Measurements from ENCODE around the gene COPB2.

COPB2 gene

GRCh38 chr3:139327861-139328260, 61.6 kb downstream of the COPB2 start:
- no peak for DNase-seq (ENCODE audit: low read depth)

- DNase-seq (ENCODE audit: low read depth): no peak
Measured at GRCh38 chr3:139327231-139327630, 62.2 kb downstream of the COPB2 start.

DNA sequence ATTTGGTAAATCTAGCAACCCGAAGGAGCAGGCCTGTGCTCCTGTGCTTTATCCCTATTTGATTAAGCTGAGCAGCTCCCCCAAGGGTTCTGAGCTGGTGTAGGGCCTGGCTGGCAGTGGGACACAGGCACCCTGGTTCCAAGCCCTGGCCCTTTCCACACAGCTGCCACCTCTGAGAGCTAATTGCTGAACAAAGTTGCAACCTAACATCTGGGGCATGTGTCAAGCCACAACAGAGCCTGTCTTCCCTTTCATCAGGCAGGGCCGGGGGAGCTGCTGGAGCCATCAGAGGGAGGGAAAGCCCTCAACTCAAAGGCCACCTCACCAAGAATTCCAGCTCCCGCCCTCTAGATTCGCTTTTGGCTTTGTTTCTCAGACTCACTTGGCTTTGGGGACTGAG, 62.7 kb downstream of the COPB2 start:
- DNase-seq (ENCODE audit: low read depth): no peak

DNA sequence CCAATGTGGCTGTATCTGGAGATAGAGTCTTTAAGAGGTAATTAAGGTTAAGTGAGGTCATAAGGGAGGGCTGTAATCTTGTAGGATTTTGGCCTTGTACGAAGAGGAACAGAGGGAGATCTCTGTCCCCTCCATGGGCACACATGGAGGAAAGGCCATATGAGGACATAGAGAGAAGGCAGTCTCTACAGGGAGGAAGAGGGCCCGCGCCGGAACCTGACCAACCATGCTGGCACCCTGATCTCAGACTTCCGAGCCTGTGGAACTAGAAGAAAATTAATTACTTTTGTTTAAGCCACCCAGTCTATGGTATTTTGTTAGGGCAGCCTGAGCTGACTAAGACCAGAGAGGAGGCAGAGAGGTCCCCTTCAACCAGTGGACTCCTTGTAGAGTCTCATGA, 63.3 kb downstream of the COPB2 start:
- DNase-seq (ENCODE audit: low read depth): no peak

DNA sequence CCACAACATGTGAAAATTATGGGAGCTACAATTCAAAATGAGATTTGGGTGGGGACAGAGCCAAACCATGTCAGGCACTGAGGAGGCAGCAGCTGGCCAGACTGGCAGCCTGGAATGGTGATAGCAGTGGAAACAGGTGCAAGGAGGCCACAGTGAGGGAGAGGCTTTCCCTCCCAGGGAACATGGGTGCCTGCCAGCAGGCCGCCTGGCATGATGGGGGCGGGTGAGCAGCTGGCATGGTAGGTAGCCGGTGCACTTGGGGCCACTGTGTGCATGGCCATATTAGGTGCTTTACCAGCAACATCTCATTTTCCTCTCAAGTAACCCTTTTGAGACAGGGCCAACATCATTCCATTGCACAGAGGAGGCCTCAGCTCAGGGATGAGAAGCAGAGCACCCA, 63.9 kb downstream of the COPB2 start:
- no peak for DNase-seq (ENCODE audit: low read depth)

DNA sequence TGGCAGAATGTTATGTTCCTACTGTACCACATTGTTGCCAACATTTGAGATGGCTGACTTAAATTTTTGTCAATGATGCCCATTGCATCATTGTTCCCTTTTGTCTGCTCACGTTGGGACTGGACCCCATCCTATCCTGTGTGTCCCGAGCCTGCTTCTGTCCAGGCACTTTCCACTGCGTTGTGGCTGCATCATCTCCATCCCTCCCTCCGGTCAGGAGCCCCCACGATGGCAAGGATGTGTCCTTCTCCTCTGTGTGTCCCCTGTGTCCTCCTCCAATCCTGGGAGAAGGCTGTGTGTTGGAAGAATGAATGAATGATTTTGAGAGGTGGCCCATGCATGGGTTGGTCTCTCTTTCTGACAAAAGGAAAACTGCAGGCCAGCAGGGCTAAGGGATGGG, 65.0 kb downstream of the COPB2 start:
- DNase-seq (ENCODE audit: low read depth): no peak

- no peak for DNase-seq (ENCODE audit: low read depth)
Measured at GRCh38 chr3:139323146-139323545, 66.3 kb downstream of the COPB2 start.

DNA sequence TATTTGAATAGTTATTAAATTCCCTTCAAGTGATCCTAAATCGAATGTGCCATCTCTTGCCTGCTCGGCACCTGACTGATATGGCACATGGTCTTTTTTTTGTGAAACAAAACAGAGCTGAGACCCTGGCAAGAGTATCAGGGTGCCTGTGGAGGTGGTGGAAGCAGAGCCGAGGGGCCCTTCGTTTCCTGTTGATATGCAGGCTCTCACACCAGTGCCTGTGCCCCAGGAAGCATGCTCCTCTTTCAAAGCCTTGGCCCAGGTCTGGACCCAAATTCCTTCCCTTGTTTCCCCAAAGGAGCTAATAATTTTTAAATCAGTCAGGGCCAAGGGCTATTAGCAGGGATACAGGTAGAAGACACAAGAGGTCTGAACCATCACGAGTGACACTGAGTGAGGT, 67.1 kb downstream of the COPB2 start:
- no peak for DNase-seq (ENCODE audit: low read depth)

GRCh38 chr3:139320551-139321309, 68.7 kb downstream of the COPB2 start:
- no peak for DNase-seq (ENCODE audit: low read depth)

GRCh38 chr3:139319428-139320402, 69.7 kb downstream of the COPB2 start:
- DNase-seq (ENCODE audit: low read depth): no peak

DNA sequence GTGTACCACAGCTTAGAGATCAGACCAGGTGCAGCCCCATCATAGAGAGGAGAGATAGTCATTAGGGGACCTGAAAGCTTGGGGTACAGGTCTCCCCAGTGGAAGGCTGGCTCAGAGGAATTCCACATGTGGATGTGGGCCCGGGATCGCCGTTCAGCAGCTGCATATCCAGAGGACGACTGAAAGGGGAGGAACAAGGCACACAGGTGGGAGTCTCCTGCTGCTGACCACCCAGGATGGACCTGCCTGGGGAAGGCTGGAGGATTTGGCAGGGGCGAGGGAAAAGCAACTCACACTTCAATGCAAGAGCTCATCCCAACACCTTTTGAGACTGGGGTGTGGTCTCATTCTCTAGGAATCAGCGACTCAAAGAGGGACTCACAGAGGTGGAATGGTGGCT, 70.6 kb downstream of the COPB2 start:
- no peak for DNase-seq (ENCODE audit: low read depth)

GRCh38 chr3:139318431-139318816, 71.0 kb downstream of the COPB2 start:
- DNase-seq (ENCODE audit: low read depth): no peak

GRCh38 chr3:139317660-139318430, 71.6 kb downstream of the COPB2 start:
- no peak for DNase-seq (ENCODE audit: low read depth)

DNA sequence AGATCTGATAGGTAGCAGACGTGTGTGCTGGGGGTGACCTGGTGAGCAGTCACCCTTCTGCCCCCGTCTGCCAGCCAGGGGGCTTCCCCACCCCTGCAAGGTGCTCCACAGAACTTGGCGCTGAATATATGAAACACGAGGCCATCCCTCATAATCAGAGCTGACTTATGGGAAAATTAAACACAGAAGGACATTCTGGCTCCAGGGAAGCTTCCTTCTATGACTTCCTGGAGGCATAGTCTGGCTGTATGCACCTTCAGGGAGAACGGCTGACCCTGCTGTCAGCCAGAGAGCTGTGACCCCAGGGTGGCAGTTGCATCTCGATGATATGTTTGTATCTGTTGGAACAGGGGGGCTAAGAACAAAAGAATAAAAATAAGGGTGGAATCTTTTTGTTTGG, 72.2 kb downstream of the COPB2 start:
- DNase-seq (ENCODE audit: low read depth): no peak

DNA sequence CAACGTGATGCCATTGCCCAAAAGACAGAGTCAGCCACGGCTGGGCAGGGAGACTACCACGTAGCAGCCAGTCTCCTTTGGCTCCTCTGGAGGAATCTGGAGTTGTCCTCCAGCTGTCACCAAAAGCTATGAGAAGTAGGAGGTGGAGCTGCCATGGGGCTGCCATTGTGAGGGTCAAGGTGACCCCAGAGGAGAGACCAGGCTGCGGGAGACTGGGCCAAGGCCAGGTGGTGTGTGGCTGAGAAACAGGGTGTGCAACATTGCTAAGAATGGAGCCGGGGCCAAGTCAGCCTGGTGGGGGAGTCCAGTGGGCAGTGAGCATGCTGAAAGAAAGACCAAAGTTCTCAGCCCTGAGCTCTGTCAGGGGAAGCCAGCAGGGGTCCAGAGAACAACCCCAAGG, 75.5 kb downstream of the COPB2 start:
- no peak for DNase-seq (ENCODE audit: low read depth)

DNA sequence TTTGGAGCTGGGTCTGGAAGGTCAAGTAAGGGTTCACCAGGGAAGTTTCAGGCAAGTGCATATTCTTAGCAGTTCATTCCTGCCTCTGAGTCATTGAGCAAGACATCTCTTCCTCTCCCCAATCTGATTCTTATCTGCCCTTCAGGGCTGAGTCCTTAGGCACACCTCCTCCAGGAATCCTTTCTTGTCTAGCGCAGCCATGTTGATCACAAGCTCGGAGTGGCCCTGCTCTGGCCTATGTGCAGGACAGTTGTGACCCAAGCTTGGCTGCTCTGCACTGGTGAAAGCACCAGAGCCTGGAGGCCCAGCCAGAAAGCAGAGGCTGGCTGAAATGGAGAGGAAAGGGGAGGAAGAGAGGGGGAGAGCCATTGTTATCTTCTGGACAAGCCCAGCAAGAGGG, 76.5 kb downstream of the COPB2 start:
- no peak for DNase-seq (ENCODE audit: low read depth)

DNA sequence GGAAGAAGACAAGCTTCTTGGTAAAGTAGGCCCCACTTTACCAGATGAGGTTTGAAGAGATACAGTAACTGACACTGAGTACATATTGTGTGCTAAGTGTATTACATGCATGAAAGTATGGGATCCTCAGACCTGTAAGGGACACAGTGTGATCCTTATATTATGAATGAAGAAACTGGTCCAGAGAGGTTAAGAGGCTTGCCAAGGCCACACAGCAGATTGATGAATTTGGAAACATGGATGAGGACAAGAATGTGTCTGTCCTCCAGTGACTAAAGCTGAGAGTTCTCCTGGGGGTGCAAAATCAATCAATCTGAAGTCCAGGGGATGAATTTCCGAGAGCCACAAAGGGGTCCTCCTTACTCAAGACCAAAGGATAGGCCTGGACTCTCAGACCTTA, 77.0 kb downstream of the COPB2 start:
- no peak for DNase-seq (ENCODE audit: low read depth)

- no peak for DNase-seq (ENCODE audit: low read depth)
Measured at GRCh38 chr3:139311557-139311956, 77.9 kb downstream of the COPB2 start.

DNA sequence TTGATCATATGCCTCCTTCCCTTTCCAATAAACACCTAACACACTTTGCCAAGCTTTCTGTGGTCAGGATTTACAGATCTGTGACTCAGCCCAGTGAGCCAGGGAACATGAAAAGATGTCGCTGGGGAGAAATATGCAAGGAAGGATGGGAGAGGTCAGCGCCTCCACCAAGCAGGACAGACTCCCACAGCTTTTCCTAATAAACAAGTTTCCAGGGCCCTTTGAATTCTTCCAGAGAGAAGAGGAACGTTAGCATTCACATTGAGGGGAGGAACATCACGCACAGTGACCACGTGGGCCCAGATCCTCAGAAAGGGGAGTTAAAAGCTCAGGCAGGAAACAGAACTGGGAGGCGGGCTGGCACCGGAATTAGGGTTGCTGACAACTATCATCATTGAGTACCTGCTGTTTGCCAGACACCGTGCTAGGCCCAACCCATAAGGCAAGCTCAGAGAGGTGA, 78.9 kb downstream of the COPB2 start:
- no peak for DNase-seq (ENCODE audit: low read depth)

DNA sequence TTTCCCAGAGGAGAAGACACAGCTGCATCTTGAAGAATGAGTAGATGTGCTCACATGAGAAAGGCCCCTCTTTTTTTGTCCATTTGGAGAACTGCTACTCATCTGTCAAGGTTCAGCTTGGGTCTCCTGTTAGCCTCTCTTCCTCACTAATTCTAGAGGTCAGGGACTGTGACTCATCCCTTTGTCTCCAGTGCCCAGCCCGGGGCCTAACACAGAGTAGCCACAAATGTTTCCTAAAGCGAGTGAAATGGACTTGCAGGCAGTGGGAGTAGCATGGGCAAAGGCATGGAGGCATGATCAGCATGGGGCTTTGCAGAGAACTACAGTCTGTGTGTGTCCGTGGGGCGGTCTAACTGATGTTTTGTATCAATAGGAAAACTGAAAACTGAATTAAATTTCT, 79.6 kb downstream of the COPB2 start:
- DNase-seq (ENCODE audit: low read depth): no peak

- no peak for DNase-seq (ENCODE audit: low read depth)
Measured at GRCh38 chr3:139309061-139309591, 80.3 kb downstream of the COPB2 start.

DNA sequence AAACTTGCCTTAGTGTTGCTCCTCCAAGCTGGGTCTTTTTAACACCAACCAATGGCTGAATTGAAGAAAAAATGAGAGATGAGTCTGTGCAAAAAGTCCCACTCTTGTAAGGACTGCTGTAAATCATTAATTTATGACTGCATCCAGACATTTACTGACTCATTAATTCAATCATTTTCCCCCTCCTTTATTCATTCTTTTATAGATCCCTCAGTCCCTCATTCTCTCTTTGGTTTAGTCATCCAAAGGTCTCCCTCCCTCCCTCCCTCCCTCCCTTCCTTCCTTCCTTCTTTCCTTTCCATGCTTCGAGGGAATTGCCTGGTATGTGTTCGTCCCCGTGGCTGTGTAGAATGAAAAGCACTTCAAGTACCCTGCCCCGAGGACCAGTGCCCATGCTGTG, 80.9 kb downstream of the COPB2 start:
- no peak for DNase-seq (ENCODE audit: low read depth)
